Measurements from ENCODE around the gene MYOG. TPM values are rescaled to one million over a fixed set of nuclear protein-coding genes. Genes with fewer than 3 reads are reported as not detected.

MYOG gene
- total and polyA plus RNA-seq, 2 experiments from 2014 or later, result not detected

- TF ChIP-seq, protein P1, sequence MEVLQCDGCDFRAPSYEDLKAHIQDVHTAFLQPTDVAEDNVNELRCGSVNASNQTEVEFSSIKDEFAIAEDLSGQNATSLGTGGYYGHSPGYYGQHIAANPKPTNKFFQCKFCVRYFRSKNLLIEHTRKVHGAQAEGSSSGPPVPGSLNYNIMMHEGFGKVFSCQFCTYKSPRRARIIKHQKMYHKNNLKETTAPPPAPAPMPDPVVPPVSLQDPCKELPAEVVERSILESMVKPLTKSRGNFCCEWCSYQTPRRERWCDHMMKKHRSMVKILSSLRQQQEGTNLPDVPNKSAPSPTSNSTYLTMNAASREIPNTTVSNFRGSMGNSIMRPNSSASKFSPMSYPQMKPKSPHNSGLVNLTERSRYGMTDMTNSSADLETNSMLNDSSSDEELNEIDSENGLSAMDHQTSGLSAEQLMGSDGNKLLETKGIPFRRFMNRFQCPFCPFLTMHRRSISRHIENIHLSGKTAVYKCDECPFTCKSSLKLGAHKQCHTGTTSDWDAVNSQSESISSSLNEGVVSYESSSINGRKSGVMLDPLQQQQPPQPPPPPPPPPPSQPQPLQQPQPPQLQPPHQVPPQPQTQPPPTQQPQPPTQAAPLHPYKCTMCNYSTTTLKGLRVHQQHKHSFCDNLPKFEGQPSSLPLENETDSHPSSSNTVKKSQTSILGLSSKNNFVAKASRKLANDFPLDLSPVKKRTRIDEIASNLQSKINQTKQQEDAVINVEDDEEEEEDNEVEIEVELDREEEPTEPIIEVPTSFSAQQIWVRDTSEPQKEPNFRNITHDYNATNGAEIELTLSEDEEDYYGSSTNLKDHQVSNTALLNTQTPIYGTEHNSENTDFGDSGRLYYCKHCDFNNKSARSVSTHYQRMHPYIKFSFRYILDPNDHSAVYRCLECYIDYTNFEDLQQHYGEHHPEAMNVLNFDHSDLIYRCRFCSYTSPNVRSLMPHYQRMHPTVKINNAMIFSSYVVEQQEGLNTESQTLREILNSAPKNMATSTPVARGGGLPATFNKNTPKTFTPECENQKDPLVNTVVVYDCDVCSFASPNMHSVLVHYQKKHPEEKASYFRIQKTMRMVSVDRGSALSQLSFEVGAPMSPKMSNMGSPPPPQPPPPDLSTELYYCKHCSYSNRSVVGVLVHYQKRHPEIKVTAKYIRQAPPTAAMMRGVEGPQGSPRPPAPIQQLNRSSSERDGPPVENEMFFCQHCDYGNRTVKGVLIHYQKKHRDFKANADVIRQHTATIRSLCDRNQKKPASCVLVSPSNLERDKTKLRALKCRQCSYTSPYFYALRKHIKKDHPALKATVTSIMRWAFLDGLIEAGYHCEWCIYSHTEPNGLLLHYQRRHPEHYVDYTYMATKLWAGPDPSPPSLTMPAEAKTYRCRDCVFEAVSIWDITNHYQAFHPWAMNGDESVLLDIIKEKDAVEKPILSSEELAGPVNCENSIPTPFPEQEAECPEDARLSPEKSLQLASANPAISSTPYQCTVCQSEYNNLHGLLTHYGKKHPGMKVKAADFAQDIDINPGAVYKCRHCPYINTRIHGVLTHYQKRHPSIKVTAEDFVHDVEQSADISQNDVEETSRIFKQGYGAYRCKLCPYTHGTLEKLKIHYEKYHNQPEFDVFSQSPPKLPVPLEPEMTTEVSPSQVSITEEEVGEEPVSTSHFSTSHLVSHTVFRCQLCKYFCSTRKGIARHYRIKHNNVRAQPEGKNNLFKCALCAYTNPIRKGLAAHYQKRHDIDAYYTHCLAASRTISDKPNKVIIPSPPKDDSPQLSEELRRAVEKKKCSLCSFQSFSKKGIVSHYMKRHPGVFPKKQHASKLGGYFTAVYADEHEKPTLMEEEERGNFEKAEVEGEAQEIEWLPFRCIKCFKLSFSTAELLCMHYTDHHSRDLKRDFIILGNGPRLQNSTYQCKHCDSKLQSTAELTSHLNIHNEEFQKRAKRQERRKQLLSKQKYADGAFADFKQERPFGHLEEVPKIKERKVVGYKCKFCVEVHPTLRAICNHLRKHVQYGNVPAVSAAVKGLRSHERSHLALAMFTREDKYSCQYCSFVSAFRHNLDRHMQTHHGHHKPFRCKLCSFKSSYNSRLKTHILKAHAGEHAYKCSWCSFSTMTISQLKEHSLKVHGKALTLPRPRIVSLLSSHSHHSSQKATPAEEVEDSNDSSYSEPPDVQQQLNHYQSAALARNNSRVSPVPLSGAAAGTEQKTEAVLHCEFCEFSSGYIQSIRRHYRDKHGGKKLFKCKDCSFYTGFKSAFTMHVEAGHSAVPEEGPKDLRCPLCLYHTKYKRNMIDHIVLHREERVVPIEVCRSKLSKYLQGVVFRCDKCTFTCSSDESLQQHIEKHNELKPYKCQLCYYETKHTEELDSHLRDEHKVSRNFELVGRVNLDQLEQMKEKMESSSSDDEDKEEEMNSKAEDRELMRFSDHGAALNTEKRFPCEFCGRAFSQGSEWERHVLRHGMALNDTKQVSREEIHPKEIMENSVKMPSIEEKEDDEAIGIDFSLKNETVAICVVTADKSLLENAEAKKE (CRISPR knock-in tag; IDR thresholded peaks at IDR 0.05), result no peak
- TF ChIP-seq NANOG (IDR thresholded peaks at IDR 0.05; ENCODE audit: borderline replicate concordance), result no peak
- no peak for TF ChIP-seq EZH2phosphoT487 (IDR thresholded peaks at IDR 0.05; ENCODE audit: unreplicated experiment)
- TF ChIP-seq POLR2AphosphoS5 (IDR thresholded peaks at IDR 0.05; ENCODE audit: low read depth), result no peak
- TF ChIP-seq, protein P2, sequence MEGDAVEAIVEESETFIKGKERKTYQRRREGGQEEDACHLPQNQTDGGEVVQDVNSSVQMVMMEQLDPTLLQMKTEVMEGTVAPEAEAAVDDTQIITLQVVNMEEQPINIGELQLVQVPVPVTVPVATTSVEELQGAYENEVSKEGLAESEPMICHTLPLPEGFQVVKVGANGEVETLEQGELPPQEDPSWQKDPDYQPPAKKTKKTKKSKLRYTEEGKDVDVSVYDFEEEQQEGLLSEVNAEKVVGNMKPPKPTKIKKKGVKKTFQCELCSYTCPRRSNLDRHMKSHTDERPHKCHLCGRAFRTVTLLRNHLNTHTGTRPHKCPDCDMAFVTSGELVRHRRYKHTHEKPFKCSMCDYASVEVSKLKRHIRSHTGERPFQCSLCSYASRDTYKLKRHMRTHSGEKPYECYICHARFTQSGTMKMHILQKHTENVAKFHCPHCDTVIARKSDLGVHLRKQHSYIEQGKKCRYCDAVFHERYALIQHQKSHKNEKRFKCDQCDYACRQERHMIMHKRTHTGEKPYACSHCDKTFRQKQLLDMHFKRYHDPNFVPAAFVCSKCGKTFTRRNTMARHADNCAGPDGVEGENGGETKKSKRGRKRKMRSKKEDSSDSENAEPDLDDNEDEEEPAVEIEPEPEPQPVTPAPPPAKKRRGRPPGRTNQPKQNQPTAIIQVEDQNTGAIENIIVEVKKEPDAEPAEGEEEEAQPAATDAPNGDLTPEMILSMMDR (conservative IDR thresholded peaks at IDR 0.05; ENCODE audit: low read depth in 2 of 2), result no peak
Measured at GRCh38 chr1:203089001-203089650, 3.3 kb upstream of the MYOG start (continued).

DNA sequence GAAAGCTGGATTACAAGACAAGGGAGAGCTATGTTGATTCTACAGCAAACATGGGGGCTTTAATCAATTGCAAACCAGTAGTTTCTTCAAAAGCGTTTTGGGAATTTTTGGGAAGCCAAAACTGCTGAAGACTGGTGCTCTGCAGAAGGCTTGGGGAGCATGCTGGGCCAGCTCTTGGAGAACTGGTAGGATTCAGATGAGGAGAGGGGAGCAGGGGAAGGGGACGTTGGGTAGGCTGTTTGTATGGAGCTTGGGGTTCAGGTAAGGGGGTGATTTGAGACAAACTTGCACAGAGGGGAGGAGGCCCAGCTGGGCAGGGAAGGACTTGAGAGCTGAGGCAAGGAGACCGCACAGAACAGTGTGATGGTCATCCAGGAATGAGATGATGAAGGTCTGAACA lies 2.6 kb upstream of the MYOG start:
- no peak overlapping the region for H3K27ac ChIP-seq (ENCODE audit: low read depth)
- no peaks in the 10 kb centered on the region for H3K4me1 ChIP-seq (ENCODE audit: insufficient read depth)
- H3K4me2 ChIP-seq, result no peak overlapping the region
- Mint-ChIP-seq H3K4me1 (peaks cover 22% of the 10 kb centered on the region), H3K9me3 (no peaks in the 10 kb centered on the region), H3K27me3 (ENCODE audit: insufficient read depth, low read depth, poor library complexity) (peaks cover 12% of the 10 kb centered on the region), H3K36me3 (ENCODE audit: low read depth) (no peaks in the 10 kb centered on the region; the same call in 2 of the 3 replicates), H3K4me3 (no peak overlapping the region), H3K27ac (no peak overlapping the region)
- no peak overlapping the region for H2AFZ ChIP-seq
- H3F3A ChIP-seq (replicated peaks; ENCODE audit: low read depth), result no peaks in the 10 kb centered on the region
- no peaks in the 10 kb centered on the region for H3K27me3 ChIP-seq (ENCODE audit: insufficient read depth)
- peaks cover 3% of the 10 kb centered on the region; the same call in 1 of the 2 replicates for H3K9me2 ChIP-seq (ENCODE audit: insufficient read depth)
- H3K36me3 ChIP-seq (ENCODE audit: insufficient read depth), result no peaks in the 10 kb centered on the region
- no peaks in the 10 kb centered on the region for H3K79me2 ChIP-seq (replicated peaks; ENCODE audit: insufficient read depth)
- DNase-seq (ENCODE audit: low spot score) (no peak), ATAC-seq (no peak)
- no peak overlapping the region for H3K4me3 ChIP-seq
- H4K20me1 ChIP-seq (replicated peaks; ENCODE audit: insufficient read depth), result no peaks in the 10 kb centered on the region
- TF ChIP-seq JUNB (IDR thresholded peaks at IDR 0.05; ENCODE audit: unreplicated experiment), result no peak
- TF ChIP-seq, protein P1 (CRISPR knock-in tag; IDR thresholded peaks at IDR 0.05), result no peak
